GM12878 (cell line): ENCODE measurements around the gene SASH1. TPM values are rescaled to one million over a fixed set of nuclear protein-coding genes. Genes with fewer than 3 reads are reported as not detected.

ENCODE experiments used
- ATAC-seq: fragments of 200-7000 bp; cut with Tn5 transposase; 3 replicates; pipeline ENCODE4 v1.9.1; 2020; ENCODE audit warnings: mild to moderate bottlenecking, moderate library complexity
- BruUV-seq: library from RNA; stranded (reverse); fragments of 400-500 nt; replicated peaks from 2 replicates; lab custom pipeline; 2021; lab: Mats Ljungman, UMichigan
- CTCF ChIA-PET: fragments of 300-600 bp; sonication (Branson Sonifier 250); formaldehyde crosslinking; extraction: SDS; loops from one replicate; lab custom pipeline; 2021; ENCODE audit warnings: inconsistent platforms; lab: Yijun Ruan, JAX
- POLR2A ChIA-PET: fragments of 350-600 bp; formaldehyde crosslinking; extraction: SDS; loops from one replicate; lab custom pipeline; 2021; ENCODE audit warnings: inconsistent platforms; lab: Charles Lee
- RAD21 ChIA-PET: fragments of 300-600 bp; sonication (Branson Sonifier 250); formaldehyde crosslinking; loops from one replicate; lab custom pipeline; 2023; ENCODE audit warnings: antibody characterized with exemption; ENCODE audit not compliant: unreplicated experiment; lab: Charles Lee
- SMC1A ChIA-PET: fragments of 300-600 bp; sonication (Branson Sonifier 250); formaldehyde crosslinking; loops from one replicate; lab custom pipeline; 2023; ENCODE audit not compliant: unreplicated experiment, uncharacterized antibody; lab: Charles Lee
- DNase-seq: peaks from one replicate; pipeline ENCODE4 v3.0.0-alpha.2; 2011; ENCODE audit warnings: low read depth, low spot score
- FAIRE-seq: peaks from 3 replicates; lab custom pipeline; 2011; peaks lifted over from hg19 to GRCh38; lab: Jason Lieb, UNC
- H2AFZ ChIP-seq: 2 replicates; pipeline ENCODE4 v1.6.0; 2011; ENCODE audit warnings: low read depth, low read length, control low read depth; ENCODE audit not compliant: control insufficient read depth
- H3K27ac ChIP-seq: 2 replicates; pipeline ENCODE4 v1.5.1; 2011; ENCODE audit warnings: control low read depth; ENCODE audit not compliant: control insufficient read depth, insufficient read depth
- H3K27me3 ChIP-seq, 2 experiments: replicated peaks in 1 of 2; 2 replicates each; pipeline versions ENCODE4 v1.6.0 to v1.6.1; 2011; ENCODE audit warnings: low read length in 1 of 2; ENCODE audit not compliant: control insufficient read depth in 2 of 2, insufficient read depth in 2 of 2
- H3K36me3 ChIP-seq, 2 experiments: 2 replicates each; pipeline ENCODE4 v1.5.1; 2011; ENCODE audit warnings: low read length in 1 of 2; ENCODE audit not compliant: control insufficient read depth in 2 of 2, insufficient read depth in 2 of 2
- H3K4me1 ChIP-seq: 2 replicates; pipeline ENCODE4 v1.6.1; 2011; ENCODE audit warnings: mild to moderate bottlenecking, low read length, moderate library complexity, mixed read lengths; ENCODE audit not compliant: control insufficient read depth, insufficient read depth
- H3K4me2 ChIP-seq: 2 replicates; pipeline ENCODE4 v1.6.0; 2011; ENCODE audit warnings: control low read depth; ENCODE audit not compliant: control insufficient read depth, insufficient read depth
- H3K4me3 ChIP-seq: fragments of 200-600 bp; sonication (generic); 2 replicates; pipeline ENCODE4 v1.5.1; 2016
- H3K79me2 ChIP-seq: 2 replicates; pipeline ENCODE4 v1.6.0; 2011; ENCODE audit warnings: low read length; ENCODE audit not compliant: control insufficient read depth, insufficient read depth
- H3K9ac ChIP-seq: 2 replicates; pipeline ENCODE4 v1.8.0; 2011; ENCODE audit warnings: low read length, control low read depth, mixed read lengths; ENCODE audit not compliant: control insufficient read depth, insufficient read depth
- H3K9me3 ChIP-seq: replicated peaks from 3 replicates; pipeline ENCODE4 v1.5.1; 2011; ENCODE audit warnings: mild to moderate bottlenecking, low read length; ENCODE audit not compliant: control insufficient read depth, insufficient read depth
- H4K20me1 ChIP-seq: 2 replicates; pipeline ENCODE4 v1.6.0; 2011; ENCODE audit not compliant: control insufficient read depth, insufficient read depth
- ATF7 ChIP-seq: fragments of 450-650 bp; IDR thresholded peaks from 2 replicates; pipeline ENCODE4 v1.6.1; 2016; ENCODE audit warnings: low read depth, mild to moderate bottlenecking
- BCL11A ChIP-seq: IDR thresholded peaks from 2 replicates; pipeline ENCODE4 v1.6.1; 2011; ENCODE audit warnings: low read depth, low read length
- BHLHE40 ChIP-seq, 2 experiments: fragments of 450-650 bp in 1 of 2; IDR thresholded peaks; 2 replicates each; pipeline ENCODE4 v1.6.1; 2011 to 2017; ENCODE audit warnings: low read depth in 2 of 2, borderline replicate concordance in 1 of 2, improper control_type of control experiment in 1 of 2, low read length in 1 of 2, mild to moderate bottlenecking in 1 of 2
- BRCA1 ChIP-seq: IDR thresholded peaks from 2 replicates; pipeline ENCODE4 v1.6.1; 2011; ENCODE audit warnings: low read depth, low read length, improper control_type of control experiment
- CHD2 ChIP-seq: IDR thresholded peaks from 2 replicates; pipeline ENCODE4 v1.6.1; 2011; ENCODE audit warnings: low read depth, low read length, improper control_type of control experiment, borderline replicate concordance
- ESRRA ChIP-seq: IDR thresholded peaks from 2 replicates; pipeline ENCODE4 v1.6.1; 2012; ENCODE audit warnings: mild to moderate bottlenecking, low read length, improper control_type of control experiment
- GATAD2B ChIP-seq: fragments of 450-650 bp; conservative IDR thresholded peaks from 2 replicates; pipeline ENCODE4 v1.6.1; 2017; ENCODE audit warnings: low read depth, mild to moderate bottlenecking, moderate library complexity
- KAT2A ChIP-seq: conservative IDR thresholded peaks from 2 replicates; pipeline ENCODE4 v1.6.1; 2011; ENCODE audit warnings: low read depth, low read length; ENCODE audit not compliant: control insufficient read depth
- KLF5 ChIP-seq: fragments of 450-650 bp; IDR thresholded peaks from 2 replicates; pipeline ENCODE4 v1.6.1; 2014; ENCODE audit warnings: mild to moderate bottlenecking; ENCODE audit not compliant: partially characterized antibody
- NFIC ChIP-seq: IDR thresholded peaks from 2 replicates; pipeline ENCODE4 v1.6.1; 2012; ENCODE audit warnings: low read depth, mild to moderate bottlenecking, inconsistent platforms, low read length, moderate library complexity
- POU2F2 ChIP-seq: IDR thresholded peaks from 3 replicates; pipeline ENCODE4 v1.6.1; 2011; ENCODE audit warnings: low read depth, mild to moderate bottlenecking, low read length, borderline replicate concordance
- RUNX3 ChIP-seq: IDR thresholded peaks from 2 replicates; pipeline ENCODE4 v1.6.1; 2012; ENCODE audit warnings: low read length, inconsistent platforms
- SREBF1 ChIP-seq: IDR thresholded peaks from 2 replicates; pipeline ENCODE4 v1.6.1; 2012; ENCODE audit warnings: mild to moderate bottlenecking, low read length
- WGBS: methylation state at CpG from one replicate; pipeline ENCODE4 v1.1.6; 2016; ENCODE audit warnings: low lambda C conversion rate; ENCODE audit not compliant: insufficient replicate concordance, insufficient coverage; ENCODE audit errors: missing lambda C conversion rate; 5-methylcytosine and 5-hydroxymethylcytosine counted together
- in situ Hi-C: fragments of 300-500 bp; cut with MboI; formaldehyde crosslinking; loops from 9 replicates; pipeline ENCODE4 v1.14.3; 2018; ENCODE audit warnings: mixed read lengths
- intact Hi-C: fragments of 100-400 bp; cut with micrococcal nuclease; formaldehyde crosslinking; loops from one replicate; pipeline ENCODE4 v1.14.2; 2022; ENCODE audit not compliant: unreplicated experiment
- polyA plus RNA-seq, 11 experiments: library from polyadenylated mRNA; depleted of rRNA in 4 of 11; unstranded in 6 of 11; stranded (reverse) in 5 of 11; fragments of >200 nt; fragmentation: Nextera tagmentation in 4 of 11; fragmentation: Illumina TruSeq in 1 of 11; extraction: Ambion mirVana in 4 of 11; extraction: Trizol in 1 of 11; gene quantifications; 1 replicate in 1 of 11; 2 replicates in 10 of 11; pipeline versions ENCODE4 v1.2.1 to v1.2.3, GENCODE V29; 2011 to 2016; ENCODE audit warnings: inconsistent platforms in 2 of 11, missing spikeins in 2 of 11, low read depth in 1 of 11
- total RNA-seq, 4 experiments: library from RNA; depleted of rRNA in 3 of 4; stranded (reverse); fragments of >200 nt in 3 of 4; fragmentation: Illumina TruSeq in 1 of 4; extraction: Trizol in 1 of 4; gene quantifications; 2 replicates each; pipeline versions ENCODE4 v1.2.1 to v1.2.3, GENCODE V29; 2013 to 2021
- TF ChIP-seq, protein P1 (sequence below): fragments of 450-650 bp; IDR thresholded peaks from 2 replicates; pipeline ENCODE4 v1.6.1; 2016; ENCODE audit warnings: mild to moderate bottlenecking
- TF ChIP-seq, protein P2 (sequence below): IDR thresholded peaks from 2 replicates; pipeline ENCODE4 v1.6.1; 2011; ENCODE audit warnings: borderline replicate concordance, low read depth, mild to moderate bottlenecking, moderate library complexity, mixed read lengths, low read length; ENCODE audit not compliant: insufficient read depth; ENCODE audit errors: extremely low read length
- TF ChIP-seq, protein P3 (sequence below): fragments of 450-650 bp; IDR thresholded peaks from 2 replicates; pipeline ENCODE4 v1.6.1; 2016; ENCODE audit warnings: mild to moderate bottlenecking, moderate library complexity, borderline replicate concordance

The SASH1 gene
- total and polyA plus RNA-seq, 10 of the 15 experiments (the other 5 are each of a cell fraction or from before 2014, with no cell fraction given): 0.01 to 0.73 (median 0.14) TPM; not detected in 4

DNA sequence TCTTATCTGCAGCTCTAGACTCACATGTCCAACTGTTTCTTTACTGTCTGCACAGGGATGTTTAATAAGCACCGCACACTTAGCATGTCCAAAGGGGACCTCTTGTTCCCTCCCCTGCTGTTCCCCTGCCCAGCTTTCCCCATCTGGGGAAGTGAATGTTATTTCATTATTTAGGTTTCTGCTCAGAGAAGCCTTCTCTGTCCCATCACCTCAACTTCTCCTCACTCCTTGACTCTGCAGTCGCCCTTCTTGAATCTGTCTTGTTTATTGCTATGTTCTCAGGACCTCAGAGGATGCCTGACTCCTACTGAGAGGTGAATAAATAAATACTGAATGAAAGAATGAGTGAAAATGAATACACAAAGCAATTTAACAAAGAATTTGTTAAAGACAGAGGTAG is 121.0 kb downstream of the SASH1 start:
- Histone ChIP-seq H3K36me3 (no peaks in the 10 kb centered on the region), H3K9me3 (no peaks in the 10 kb centered on the region), H3K79me2 (no peaks in the 10 kb centered on the region), H3K27me3 (no peaks in the 10 kb centered on the region; a peak in 1 of 4 replicates), H3K27ac (no peak overlapping the region), H3K4me1 (no peaks in the 10 kb centered on the region), H3K9ac (no peak overlapping the region), H3K4me2 (no peak overlapping the region), H4K20me1 (no peaks in the 10 kb centered on the region), H2AFZ (no peak overlapping the region), H3K4me3 (no peak overlapping the region)
- WGBS: 22% methylated on average over 2 of the region's 2 CpGs
- FAIRE-seq: no peak
- ATAC-seq: no peak
- SMC1A ChIA-PET: interaction anchor here (0.7 to 1.9 kb wide), 3 partner anchors 286 to 1112 kb away, joined by 3 to 14 read pairs (median 7); no protein-coding TSS in a partner anchor
- CTCF ChIA-PET: interaction anchor here (0.6 to 8.5 kb wide), 14 partner anchors 10 to 957 kb away, joined by 3 to 91 read pairs (median 5); no protein-coding TSS in a partner anchor
- TF ChIP-seq KAT2A (no peak), BHLHE40 (IDR thresholded peaks at IDR 0.05; ENCODE audit: borderline replicate concordance in 1 of 2, low read depth in 2 of 2, low read length in 1 of 2) (no peak), CHD2 (no peak), SREBF1 (no peak), KLF5 (no peak), NFIC (no peak), BRCA1 (no peak), ESRRA (no peak), GATAD2B (no peak), RUNX3 (no peak), ATF7 (no peak), POU2F2 (no peak), BCL11A (no peak)
- TF ChIP-seq, protein P1, sequence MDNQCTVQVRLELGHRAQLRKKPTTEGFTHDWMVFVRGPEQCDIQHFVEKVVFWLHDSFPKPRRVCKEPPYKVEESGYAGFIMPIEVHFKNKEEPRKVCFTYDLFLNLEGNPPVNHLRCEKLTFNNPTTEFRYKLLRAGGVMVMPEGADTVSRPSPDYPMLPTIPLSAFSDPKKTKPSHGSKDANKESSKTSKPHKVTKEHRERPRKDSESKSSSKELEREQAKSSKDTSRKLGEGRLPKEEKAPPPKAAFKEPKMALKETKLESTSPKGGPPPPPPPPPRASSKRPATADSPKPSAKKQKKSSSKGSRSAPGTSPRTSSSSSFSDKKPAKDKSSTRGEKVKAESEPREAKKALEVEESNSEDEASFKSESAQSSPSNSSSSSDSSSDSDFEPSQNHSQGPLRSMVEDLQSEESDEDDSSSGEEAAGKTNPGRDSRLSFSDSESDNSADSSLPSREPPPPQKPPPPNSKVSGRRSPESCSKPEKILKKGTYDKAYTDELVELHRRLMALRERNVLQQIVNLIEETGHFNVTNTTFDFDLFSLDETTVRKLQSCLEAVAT: no peak
- TF ChIP-seq, protein P2, sequence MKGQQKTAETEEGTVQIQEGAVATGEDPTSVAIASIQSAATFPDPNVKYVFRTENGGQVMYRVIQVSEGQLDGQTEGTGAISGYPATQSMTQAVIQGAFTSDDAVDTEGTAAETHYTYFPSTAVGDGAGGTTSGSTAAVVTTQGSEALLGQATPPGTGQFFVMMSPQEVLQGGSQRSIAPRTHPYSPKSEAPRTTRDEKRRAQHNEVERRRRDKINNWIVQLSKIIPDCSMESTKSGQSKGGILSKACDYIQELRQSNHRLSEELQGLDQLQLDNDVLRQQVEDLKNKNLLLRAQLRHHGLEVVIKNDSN: no peak
- TF ChIP-seq, protein P3, sequence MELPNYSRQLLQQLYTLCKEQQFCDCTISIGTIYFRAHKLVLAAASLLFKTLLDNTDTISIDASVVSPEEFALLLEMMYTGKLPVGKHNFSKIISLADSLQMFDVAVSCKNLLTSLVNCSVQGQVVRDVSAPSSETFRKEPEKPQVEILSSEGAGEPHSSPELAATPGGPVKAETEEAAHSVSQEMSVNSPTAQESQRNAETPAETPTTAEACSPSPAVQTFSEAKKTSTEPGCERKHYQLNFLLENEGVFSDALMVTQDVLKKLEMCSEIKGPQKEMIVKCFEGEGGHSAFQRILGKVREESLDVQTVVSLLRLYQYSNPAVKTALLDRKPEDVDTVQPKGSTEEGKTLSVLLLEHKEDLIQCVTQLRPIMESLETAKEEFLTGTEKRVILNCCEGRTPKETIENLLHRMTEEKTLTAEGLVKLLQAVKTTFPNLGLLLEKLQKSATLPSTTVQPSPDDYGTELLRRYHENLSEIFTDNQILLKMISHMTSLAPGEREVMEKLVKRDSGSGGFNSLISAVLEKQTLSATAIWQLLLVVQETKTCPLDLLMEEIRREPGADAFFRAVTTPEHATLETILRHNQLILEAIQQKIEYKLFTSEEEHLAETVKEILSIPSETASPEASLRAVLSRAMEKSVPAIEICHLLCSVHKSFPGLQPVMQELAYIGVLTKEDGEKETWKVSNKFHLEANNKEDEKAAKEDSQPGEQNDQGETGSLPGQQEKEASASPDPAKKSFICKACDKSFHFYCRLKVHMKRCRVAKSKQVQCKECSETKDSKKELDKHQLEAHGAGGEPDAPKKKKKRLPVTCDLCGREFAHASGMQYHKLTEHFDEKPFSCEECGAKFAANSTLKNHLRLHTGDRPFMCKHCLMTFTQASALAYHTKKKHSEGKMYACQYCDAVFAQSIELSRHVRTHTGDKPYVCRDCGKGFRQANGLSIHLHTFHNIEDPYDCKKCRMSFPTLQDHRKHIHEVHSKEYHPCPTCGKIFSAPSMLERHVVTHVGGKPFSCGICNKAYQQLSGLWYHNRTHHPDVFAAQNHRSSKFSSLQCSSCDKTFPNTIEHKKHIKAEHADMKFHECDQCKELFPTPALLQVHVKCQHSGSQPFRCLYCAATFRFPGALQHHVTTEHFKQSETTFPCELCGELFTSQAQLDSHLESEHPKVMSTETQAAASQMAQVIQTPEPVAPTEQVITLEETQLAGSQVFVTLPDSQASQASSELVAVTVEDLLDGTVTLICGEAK: no peak
- in situ Hi-C loops: loop anchor here (5.0 kb wide), 1 partner anchor 276 kb away; no protein-coding TSS in a partner anchor
- RAD21 ChIA-PET: interaction anchor here (1.0 kb wide), 1 partner anchor 284 kb away, joined by 4 read pairs; no protein-coding TSS in a partner anchor
- no TSS peak for BruUV-seq
- POLR2A ChIA-PET: no interaction called here
- intact Hi-C loops: loop anchor here (1.0 to 10.0 kb wide), 4 partner anchors 286 to 1069 kb away; partner anchors contain the start of gene SAMD5
- no peak for DNase-seq
